MCF 10A (cell line): Measurements from ENCODE around the gene TAB2. TPM values are rescaled to one million over a fixed set of nuclear protein-coding genes. Genes with fewer than 3 reads are reported as not detected.

Experiments
- BruUV-seq: library from RNA; stranded (reverse); fragments of 400-500 nt; replicated peaks from 2 replicates; lab custom pipeline; 2021; lab: Mats Ljungman, UMichigan
- CTCF ChIA-PET: fragments of 300-600 bp; sonication (Branson Sonifier 250); formaldehyde crosslinking; extraction: SDS; loops from one replicate; lab custom pipeline; 2021; ENCODE audit warnings: antibody characterized with exemption, inconsistent platforms; lab: Yijun Ruan, JAX
- POLR2A ChIA-PET: fragments of 300-600, 350-650 bp; sonication (Branson Sonifier 250); formaldehyde crosslinking; extraction: SDS; loops from one replicate; lab custom pipeline; 2020; ENCODE audit warnings: antibody characterized with exemption, inconsistent platforms; lab: Yijun Ruan, JAX
- DNase-seq: peaks from one replicate; pipeline ENCODE4 v3.0.0-alpha.2; 2018; ENCODE audit not compliant: unreplicated experiment
- H3K27ac Mint-ChIP-seq: one replicate; pipeline ENCODE4 v1.8.0; 2022; ENCODE audit warnings: mild to moderate bottlenecking, low read depth, mixed read lengths; ENCODE audit not compliant: unreplicated experiment
- H3K27me3 Mint-ChIP-seq: one replicate; pipeline ENCODE4 v1.8.0; 2022; ENCODE audit warnings: mixed read lengths; ENCODE audit not compliant: insufficient read depth, unreplicated experiment
- H3K36me3 Mint-ChIP-seq: one replicate; pipeline ENCODE4 v1.8.0; 2022; ENCODE audit warnings: mild to moderate bottlenecking, moderate library complexity, mixed read lengths; ENCODE audit not compliant: insufficient read depth, unreplicated experiment
- H3K4me1 Mint-ChIP-seq: one replicate; pipeline ENCODE4 v1.8.0; 2022; ENCODE audit warnings: mixed read lengths; ENCODE audit not compliant: insufficient read depth, unreplicated experiment
- H3K4me3 Mint-ChIP-seq: one replicate; pipeline ENCODE4 v1.8.0; 2022; ENCODE audit warnings: mild to moderate bottlenecking, moderate library complexity, mixed read lengths; ENCODE audit not compliant: unreplicated experiment
- H3K9me3 Mint-ChIP-seq: one replicate; pipeline ENCODE4 v1.8.0; 2022; ENCODE audit warnings: mixed read lengths; ENCODE audit not compliant: unreplicated experiment
- intact Hi-C: fragments of 100-400 bp; cut with micrococcal nuclease; formaldehyde crosslinking; loops from 2 replicates; pipeline ENCODE4 v1.14.1; 2022
- total RNA-seq: library from RNA; stranded (reverse); gene quantifications from 2 replicates; pipeline ENCODE4 v1.2.3, GENCODE V29; 2022
- TF ChIP-seq, protein P1 (sequence below): fragments of 200-600 bp; IDR thresholded peaks from one replicate; pipeline ENCODE4 v1.8.0; 2022; ENCODE audit warnings: antibody characterized with exemption, mild to moderate bottlenecking; ENCODE audit not compliant: unreplicated experiment

Gene TAB2
- total RNA-seq, 1 experiment from 2014 or later, result 76.4 TPM

DNA sequence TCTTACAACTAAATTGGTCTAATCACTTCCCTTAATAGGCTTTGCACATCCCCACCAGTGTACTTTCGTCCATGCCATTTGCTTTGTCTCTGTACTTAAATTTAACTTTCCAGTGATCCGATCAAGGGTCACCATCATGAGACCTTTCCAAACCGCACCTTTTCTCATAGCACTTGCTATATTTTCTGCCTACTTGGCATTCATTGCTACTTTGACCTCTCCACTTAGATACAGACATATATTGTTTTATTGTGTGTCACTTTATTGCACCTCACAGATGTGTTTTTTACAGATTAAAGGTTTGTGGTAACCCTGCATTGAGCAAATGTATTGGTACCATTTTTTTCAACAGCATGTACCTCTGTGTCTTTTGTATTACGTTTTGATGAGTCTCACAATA, 97.3 kb downstream of the TAB2 start:
- peaks cover 33% of the 10 kb centered on the region for H3K36me3 Mint-ChIP-seq
- H3K4me3 Mint-ChIP-seq, result no peak overlapping the region
- H3K9me3 Mint-ChIP-seq, result no peaks in the 10 kb centered on the region
- TF ChIP-seq, protein P1, sequence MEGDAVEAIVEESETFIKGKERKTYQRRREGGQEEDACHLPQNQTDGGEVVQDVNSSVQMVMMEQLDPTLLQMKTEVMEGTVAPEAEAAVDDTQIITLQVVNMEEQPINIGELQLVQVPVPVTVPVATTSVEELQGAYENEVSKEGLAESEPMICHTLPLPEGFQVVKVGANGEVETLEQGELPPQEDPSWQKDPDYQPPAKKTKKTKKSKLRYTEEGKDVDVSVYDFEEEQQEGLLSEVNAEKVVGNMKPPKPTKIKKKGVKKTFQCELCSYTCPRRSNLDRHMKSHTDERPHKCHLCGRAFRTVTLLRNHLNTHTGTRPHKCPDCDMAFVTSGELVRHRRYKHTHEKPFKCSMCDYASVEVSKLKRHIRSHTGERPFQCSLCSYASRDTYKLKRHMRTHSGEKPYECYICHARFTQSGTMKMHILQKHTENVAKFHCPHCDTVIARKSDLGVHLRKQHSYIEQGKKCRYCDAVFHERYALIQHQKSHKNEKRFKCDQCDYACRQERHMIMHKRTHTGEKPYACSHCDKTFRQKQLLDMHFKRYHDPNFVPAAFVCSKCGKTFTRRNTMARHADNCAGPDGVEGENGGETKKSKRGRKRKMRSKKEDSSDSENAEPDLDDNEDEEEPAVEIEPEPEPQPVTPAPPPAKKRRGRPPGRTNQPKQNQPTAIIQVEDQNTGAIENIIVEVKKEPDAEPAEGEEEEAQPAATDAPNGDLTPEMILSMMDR, result no peak
- no TSS peak for BruUV-seq
- no peak for DNase-seq
- intact Hi-C loops, result no loop called here
- no peaks in the 10 kb centered on the region for H3K4me1 Mint-ChIP-seq
- H3K27me3 Mint-ChIP-seq, result no peaks in the 10 kb centered on the region
- no peak overlapping the region for H3K27ac Mint-ChIP-seq
- ChIA-PET CTCF (interaction anchor here (1.5 kb wide), 1 partner anchor 17 kb away, joined by 3 read pairs; no protein-coding TSS in a partner anchor), POLR2A (interaction anchor here (0.7 to 0.8 kb wide), 2 partner anchors 183 to 192 kb away, joined by 3 read pairs; no protein-coding TSS in a partner anchor)

DNA sequence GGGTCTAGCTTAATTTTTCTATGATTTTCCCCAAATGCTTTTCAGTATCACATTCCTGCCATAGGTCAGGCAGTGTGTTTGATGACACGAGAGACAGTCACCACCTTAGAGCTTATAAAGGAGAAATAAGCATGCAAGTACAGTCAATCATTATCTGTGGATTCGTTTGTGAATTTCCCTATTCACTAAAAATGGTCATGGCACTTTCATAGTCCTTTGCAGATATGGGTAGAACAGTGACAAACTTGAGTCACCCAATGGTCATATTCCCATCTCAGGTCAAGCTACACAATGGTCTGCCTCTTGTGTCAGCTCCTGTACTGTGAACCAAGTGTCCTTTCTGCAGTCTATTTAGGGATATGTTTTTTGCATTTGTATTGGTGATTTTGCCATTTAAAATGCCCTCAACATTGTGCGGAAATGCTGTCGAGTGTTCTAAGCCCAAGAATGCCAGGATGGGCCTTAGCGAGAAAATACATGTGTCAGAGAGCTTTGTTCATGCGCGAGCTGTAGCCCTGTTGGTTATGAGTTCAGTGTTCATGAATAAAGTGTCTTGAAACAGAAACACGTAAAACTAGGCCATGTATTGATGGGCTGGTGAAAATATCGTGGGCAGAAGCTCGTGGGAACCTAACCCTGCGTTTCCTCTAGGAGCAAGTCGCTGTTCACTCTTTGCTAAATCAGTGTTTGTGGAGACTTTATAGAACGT, 102.3 kb downstream of the TAB2 start:
- no peak for DNase-seq
- ChIA-PET CTCF (interaction anchor here (0.6 to 2.5 kb wide), 9 partner anchors 9 to 860 kb away, joined by 3 to 14 read pairs (median 5); no protein-coding TSS in a partner anchor), POLR2A (interaction anchor here (0.6 to 1.2 kb wide), 4 partner anchors 9 to 385 kb away, joined by 3 to 5 read pairs (median 4); no protein-coding TSS in a partner anchor)
- no TSS peak for BruUV-seq
- Mint-ChIP-seq H3K27ac (no peak overlapping the region), H3K4me3 (no peak overlapping the region), H3K36me3 (no peaks in the 10 kb centered on the region), H3K9me3 (no peaks in the 10 kb centered on the region), H3K4me1 (no peaks in the 10 kb centered on the region), H3K27me3 (no peaks in the 10 kb centered on the region)
- intact Hi-C loops, result no loop called here
- TF ChIP-seq, protein P1, result no peak

DNA sequence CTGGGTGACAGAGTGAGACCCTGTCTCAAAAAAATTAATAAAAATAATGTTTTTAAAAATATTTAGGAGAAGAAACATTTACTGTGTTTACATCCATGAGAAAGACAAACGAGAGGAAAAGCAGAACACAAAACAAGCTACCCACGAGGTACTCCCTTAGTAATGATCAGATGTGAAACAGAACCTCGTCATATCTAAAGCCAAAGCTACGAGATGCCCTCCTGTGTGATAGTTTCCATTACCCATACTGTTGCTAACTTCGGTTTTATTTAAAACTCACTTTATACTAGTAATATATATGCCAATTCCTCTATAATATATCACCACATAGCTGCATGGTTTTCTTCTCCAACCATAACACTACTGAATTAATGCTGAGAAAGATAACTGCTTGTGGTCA, 103.6 kb downstream of the TAB2 start:
- no peaks in the 10 kb centered on the region for H3K36me3 Mint-ChIP-seq
- no peak overlapping the region for H3K4me3 Mint-ChIP-seq
- no TSS peak for BruUV-seq
- no peak overlapping the region for H3K27ac Mint-ChIP-seq
- H3K4me1 Mint-ChIP-seq, result no peaks in the 10 kb centered on the region
- no peak for DNase-seq
- no peaks in the 10 kb centered on the region for H3K9me3 Mint-ChIP-seq
- no peaks in the 10 kb centered on the region for H3K27me3 Mint-ChIP-seq
- ChIA-PET POLR2A (interaction anchor here (1.7 kb wide), 1 partner anchor 389 kb away, joined by 4 read pairs; no protein-coding TSS in a partner anchor), CTCF (interaction anchor here (0.6 to 2.5 kb wide), 4 partner anchors 11 to 903 kb away, joined by 3 to 14 read pairs (median 10); no protein-coding TSS in a partner anchor)
- TF ChIP-seq, protein P1, result no peak
- intact Hi-C loops, result no loop called here

DNA sequence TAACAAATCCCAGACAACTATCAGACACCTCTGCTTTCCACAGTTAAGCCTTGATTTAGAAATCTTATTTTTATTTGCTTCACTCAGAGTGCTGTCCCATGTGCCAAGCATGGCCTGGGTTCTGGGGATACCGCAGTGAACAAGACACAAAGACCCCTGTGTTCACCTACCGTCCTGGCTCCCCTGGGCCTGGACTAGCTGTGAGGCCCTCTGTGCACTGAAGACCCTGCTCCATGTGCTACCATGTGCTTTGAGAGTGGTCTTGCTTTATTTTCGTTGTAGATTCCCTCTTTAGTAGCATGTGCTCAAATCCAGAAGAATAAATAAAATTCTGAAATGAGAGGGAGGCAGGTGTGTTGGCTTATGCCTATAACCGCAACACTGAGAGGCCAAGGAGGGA, 105.1 kb downstream of the TAB2 start:
- no peak overlapping the region for H3K27ac Mint-ChIP-seq
- intact Hi-C loops, result no loop called here
- H3K4me1 Mint-ChIP-seq, result no peaks in the 10 kb centered on the region
- H3K4me3 Mint-ChIP-seq, result no peak overlapping the region
- TF ChIP-seq, protein P1, result no peak
- H3K27me3 Mint-ChIP-seq, result no peaks in the 10 kb centered on the region
- CTCF ChIA-PET, result interaction anchor here (2.5 kb wide), 1 partner anchor 9 kb away, joined by 14 read pairs; no protein-coding TSS in a partner anchor
- no peak for DNase-seq
- no peaks in the 10 kb centered on the region for H3K9me3 Mint-ChIP-seq
- POLR2A ChIA-PET, result interaction anchor here (0.7 kb wide), 1 partner anchor 32 kb away, joined by 3 read pairs; no protein-coding TSS in a partner anchor
- no TSS peak for BruUV-seq
- no peaks in the 10 kb centered on the region for H3K36me3 Mint-ChIP-seq
